GM12892 (cell line): Measurements from ENCODE around the gene SNAPIN.

ENCODE experiments used
- POLR2A ChIP-seq: IDR thresholded peaks from 2 replicates; pipeline ENCODE4 v1.6.1; 2011; ENCODE audit warnings: low read depth, low read length, control low read depth
- POLR2AphosphoS5 ChIP-seq: IDR thresholded peaks from 2 replicates; pipeline ENCODE4 v1.6.1; 2011; ENCODE audit warnings: low read depth, low read length, control low read depth

DNA sequence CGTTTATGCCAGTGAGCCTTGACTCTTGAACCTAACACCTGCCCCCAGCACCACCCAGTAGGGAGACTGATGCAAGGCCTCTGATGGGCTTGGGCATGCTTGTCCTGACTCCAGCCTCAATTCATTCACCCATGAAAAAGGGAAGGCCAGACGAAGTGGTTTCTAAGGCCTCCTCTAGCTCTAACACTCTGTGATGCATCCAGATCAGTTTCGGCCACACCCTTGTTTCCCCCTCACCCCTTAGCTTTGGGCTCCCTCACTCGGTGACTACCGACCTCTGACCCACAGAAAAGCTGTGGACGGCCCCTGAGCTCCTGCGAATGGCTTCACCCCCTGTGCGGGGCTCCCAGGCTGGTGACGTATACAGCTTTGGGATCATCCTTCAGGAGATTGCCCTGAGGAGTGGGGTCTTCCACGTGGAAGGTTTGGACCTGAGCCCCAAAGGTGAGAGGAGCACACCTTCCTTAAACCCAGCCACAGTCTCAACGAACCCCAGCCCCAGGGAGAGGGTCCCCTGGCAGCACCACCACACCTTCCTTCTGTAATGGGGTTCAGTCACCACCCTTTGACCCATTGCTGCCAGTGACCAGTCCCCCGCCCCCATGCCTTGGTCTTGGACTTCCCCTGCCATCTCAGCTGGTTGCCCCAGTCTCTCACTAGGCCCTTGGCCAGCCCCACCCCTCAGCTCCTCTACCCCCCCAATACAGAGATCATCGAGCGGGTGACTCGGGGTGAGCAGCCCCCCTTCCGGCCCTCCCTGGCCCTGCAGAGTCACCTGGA, 29.0 kb downstream of the SNAPIN start:
- no peak for TF ChIP-seq POLR2A
- no peak for TF ChIP-seq POLR2AphosphoS5
